Measurements from ENCODE around the gene JHY. TPM values are rescaled to one million over a fixed set of nuclear protein-coding genes. Genes with fewer than 3 reads are reported as not detected.
"Not testable (repeated sequence)": the region's sequence is repeated elsewhere in the genome, so short reads cannot be mapped to it uniquely, and the experiment has no call there.

Gene JHY
- 3.0 TPM for total RNA-seq

GRCh38 chr11:122882189-122882856 lies at the start of gene JHY:
Gene JHY, plus strand, starts transcription at chr11:122882759. Its CDS starts 3,091 bp downstream, at chr11:122885850.
- peak in 1 of 3 donors; percentile 58 for DNase-seq (ENCODE audit: low read depth in 2 of 3, low spot score in 2 of 3)

DNA sequence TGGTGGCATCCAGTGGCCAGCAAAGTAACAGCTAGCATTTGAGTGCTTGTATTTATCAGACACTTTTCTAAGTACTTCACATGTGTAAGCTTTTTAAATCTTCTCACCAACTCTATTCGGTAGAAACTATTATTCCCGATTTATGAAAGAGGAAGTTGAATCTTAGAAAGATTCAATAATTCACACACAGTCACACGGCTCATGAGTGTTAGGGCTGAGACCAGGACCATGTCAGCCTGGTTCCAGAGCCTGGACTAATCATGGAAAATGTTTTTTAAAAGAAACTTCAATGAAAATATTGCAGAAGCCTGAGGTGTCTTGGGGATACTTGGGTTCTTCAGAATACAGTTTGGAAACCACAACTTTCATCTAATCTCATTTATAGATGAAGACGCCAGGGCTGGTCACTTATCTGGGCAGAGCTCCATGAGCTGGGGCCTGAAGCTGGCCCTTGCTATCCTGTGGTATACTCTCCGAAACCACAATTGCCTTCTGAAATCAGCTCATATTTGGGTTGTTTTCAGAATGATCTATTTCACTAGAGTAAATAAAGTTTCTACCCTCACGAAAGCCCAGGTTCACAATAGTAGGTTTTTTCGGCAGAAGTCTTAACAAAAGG lies 48.6 kb upstream of the JHY start:
- peak in 1 of 3 donors; percentile 34 for DNase-seq (ENCODE audit: low read depth in 2 of 3, low spot score in 2 of 3)

DNA sequence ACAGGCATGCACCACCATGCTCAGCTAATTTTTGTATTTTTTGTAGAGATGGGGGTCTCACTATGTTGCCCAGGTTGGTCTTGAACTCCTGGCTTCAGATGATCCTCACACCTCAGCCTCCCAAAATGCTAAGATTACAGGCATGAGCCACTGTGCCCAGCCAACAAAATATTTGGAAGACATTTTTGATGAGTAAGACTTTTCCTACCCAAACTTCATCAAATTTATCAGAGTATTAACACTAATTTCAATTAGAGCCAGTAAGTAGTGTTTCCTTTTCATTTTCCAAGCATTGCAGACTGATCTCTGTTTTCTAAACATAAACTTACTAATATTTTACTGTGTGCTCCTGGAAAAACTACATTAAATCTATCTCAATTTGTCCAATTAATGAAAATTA lies 45.6 kb upstream of the JHY start:
- no peak for DNase-seq (ENCODE audit: low read depth in 2 of 3, low spot score in 2 of 3)

GRCh38 chr11:122837528-122838346 lies 44.8 kb upstream of the JHY start:
- no peak for DNase-seq (ENCODE audit: low read depth in 2 of 3, low spot score in 2 of 3)

- peak in 1 of 3 donors; percentile 47 for DNase-seq (ENCODE audit: low read depth in 2 of 3, low spot score in 2 of 3)
Observed at GRCh38 chr11:122843281-122844141, 39.0 kb upstream of the JHY start.

GRCh38 chr11:122847466-122847865 lies 35.1 kb upstream of the JHY start:
- DNase-seq (ENCODE audit: low read depth in 2 of 3, low spot score in 2 of 3): no peak

DNA sequence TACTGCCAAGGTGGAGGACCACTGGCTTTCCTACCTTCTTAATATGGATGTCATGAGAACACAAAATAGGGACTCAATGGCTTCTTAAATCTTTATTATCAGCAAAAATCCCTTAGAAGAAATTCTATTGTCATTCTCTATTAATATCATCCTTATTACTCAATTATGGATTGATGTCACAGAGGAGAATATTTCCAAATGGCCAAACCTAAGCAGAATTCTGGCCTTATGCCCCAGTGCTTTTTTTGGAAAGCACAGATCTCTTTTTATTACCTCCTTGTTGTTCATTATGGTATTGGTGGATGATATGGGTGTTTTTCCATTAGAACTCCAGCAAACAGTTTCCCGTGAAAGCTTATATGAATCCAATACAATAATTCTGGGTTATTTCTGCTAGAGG lies 34.4 kb upstream of the JHY start:
- DNase-seq (ENCODE audit: low read depth in 2 of 3, low spot score in 2 of 3): no peak

DNA sequence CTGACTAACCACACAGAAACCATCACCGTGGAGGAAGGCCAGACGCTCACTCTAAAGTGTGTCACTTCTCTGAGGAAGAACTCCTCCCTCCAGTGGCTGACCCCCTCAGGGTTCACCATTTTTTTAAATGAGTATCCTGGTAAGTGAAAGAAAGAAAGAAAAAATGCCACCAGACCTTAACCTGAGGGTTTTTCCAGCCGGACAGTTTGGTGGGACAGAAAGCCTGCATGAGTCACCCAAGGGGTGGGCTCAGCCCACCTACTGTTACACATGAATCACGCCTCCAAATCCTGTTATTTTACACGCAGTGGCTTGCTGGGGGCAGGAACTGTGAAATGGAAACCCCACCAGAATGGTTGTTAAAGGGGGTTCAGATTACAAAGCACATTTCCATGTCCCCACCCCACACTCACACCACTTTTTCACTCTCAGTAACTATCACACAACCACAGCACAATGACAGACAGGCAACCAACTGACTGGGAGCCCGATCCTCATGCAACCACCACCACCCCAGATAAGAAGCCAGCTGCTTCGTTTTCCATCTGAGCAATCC lies 32.4 kb upstream of the JHY start:
- peak in 2 of 3 donors; percentile 20 to 46 for DNase-seq (ENCODE audit: low read depth in 2 of 3, low spot score in 2 of 3)

GRCh38 chr11:122851366-122851966 lies 31.1 kb upstream of the JHY start:
- no peak for DNase-seq (ENCODE audit: low read depth in 2 of 3, low spot score in 2 of 3)

- no peak for DNase-seq (ENCODE audit: low read depth in 2 of 3, low spot score in 2 of 3)
Observed at GRCh38 chr11:122852074-122852795, 30.3 kb upstream of the JHY start.

DNA sequence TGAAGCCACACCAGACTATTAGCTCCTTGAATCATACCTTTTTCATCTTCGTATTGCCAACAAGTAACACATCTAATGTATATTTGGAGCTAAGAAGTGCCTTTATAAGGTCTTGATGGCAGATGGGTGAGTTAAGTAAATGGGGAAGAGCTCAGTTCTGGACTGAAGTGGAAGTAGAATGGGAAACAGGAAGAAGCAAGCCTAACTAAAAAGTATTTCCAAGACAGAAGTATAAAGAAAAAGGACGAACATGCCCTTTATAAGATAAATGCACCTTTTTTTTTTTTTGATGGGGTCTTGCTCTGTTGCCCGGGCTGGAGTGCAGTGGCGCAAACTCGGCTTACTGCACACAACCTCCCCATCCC lies 29.8 kb upstream of the JHY start:
- DNase-seq (ENCODE audit: low read depth in 2 of 3, low spot score in 2 of 3): no peak

- DNase-seq (ENCODE audit: low read depth in 2 of 3, low spot score in 2 of 3): no peak
Observed at GRCh38 chr11:122853261-122853660, 29.3 kb upstream of the JHY start.

DNA sequence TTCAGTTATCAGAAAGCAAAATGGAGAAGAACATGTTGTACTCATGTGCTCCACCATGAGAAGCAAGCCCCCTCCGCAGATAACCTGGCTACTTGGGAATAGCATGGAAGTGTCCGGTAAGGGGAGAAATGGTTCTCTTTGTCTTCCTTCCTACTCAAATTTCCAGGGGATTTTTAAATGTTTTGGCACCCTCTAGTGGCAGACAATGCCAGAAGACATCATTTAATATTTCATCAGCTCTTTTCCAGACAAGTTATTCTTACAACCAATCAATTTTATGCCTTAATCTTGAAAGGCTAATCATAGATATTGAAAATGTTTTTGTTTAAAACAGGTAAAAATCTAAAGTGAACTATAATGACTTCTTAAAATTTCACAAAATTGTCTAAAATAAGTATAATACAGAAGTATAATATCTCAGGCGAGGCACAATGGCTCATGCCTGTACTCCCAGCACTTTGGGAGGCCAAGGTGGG lies 28.6 kb upstream of the JHY start:
- DNase-seq (ENCODE audit: low read depth in 2 of 3, low spot score in 2 of 3): peak; percentile 34 to 77 (median 68)

DNA sequence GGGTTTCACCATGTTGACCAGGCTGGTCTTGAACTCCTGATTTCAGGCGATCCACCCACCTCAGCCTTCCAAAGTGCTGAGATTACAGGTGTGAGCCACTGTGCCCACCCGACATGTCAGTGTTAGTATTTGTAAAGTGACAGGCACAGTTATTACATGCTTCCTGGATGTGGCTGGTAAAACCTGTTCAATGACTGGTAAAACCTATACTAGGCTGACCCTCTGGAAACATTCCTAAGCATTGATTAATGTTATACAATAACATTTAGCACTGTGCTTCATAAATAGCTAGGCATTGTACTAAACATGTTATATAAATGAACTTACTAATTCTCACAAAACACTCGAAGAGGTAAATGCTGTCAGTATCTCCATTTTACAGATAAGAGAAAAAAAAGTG lies 20.9 kb upstream of the JHY start:
- no peak for DNase-seq (ENCODE audit: low read depth in 2 of 3, low spot score in 2 of 3)

- no peak for DNase-seq (ENCODE audit: low read depth in 2 of 3, low spot score in 2 of 3)
Observed at GRCh38 chr11:122862091-122862490, 20.5 kb upstream of the JHY start.

DNA sequence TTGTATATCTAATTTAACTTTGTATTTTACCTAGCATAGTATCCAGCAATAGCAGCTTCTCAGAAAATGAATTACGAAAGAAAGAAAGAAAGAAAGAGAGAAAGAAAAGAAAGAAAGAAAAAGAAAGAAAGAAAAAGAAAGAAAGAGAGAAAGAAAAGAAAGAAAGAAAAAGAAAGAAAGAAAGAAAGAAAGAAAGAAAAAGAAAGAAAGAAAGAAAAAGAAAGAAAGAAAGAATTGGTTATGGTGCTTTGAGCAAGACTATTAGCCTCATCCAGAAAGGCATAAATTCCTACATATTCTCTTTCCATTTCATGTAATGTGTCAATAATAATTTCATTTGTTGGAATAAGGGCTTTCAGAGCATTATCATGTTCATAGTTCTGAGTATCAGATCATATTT lies 19.4 kb upstream of the JHY start:
- DNase-seq (ENCODE audit: low read depth in 2 of 3, low spot score in 2 of 3): not testable (repeated sequence)

DNA sequence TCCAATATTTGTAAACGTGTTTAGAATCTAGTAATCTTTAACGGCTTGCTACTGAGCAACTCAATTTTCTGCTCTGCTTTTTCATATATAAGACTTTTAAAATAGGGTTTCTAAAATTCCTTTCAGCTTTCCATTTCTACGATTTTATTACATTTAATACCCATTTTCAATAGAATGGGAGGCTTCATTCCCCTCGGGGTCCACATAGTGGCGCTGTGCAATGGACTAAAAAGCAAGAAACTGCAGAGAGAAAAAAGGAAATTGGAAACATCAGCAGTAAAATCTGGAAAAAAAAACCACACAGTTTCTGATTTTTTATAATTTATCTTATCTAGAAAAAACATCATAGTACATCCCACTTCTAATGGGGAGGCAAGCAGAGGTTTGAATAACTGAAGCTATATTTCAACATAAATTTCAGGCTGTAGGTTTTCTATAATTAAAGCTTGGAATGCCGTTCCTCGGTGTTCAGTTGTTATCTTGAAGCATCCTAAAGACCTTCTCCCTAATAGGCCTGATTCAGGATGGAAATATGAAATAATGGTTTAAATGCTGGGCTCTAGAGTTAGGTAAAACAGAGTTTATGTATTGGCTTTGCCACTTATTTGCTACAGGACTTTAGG lies 18.7 kb upstream of the JHY start:
- DNase-seq (ENCODE audit: low read depth in 2 of 3, low spot score in 2 of 3): peak in 1 of 3 donors; percentile 71

DNA sequence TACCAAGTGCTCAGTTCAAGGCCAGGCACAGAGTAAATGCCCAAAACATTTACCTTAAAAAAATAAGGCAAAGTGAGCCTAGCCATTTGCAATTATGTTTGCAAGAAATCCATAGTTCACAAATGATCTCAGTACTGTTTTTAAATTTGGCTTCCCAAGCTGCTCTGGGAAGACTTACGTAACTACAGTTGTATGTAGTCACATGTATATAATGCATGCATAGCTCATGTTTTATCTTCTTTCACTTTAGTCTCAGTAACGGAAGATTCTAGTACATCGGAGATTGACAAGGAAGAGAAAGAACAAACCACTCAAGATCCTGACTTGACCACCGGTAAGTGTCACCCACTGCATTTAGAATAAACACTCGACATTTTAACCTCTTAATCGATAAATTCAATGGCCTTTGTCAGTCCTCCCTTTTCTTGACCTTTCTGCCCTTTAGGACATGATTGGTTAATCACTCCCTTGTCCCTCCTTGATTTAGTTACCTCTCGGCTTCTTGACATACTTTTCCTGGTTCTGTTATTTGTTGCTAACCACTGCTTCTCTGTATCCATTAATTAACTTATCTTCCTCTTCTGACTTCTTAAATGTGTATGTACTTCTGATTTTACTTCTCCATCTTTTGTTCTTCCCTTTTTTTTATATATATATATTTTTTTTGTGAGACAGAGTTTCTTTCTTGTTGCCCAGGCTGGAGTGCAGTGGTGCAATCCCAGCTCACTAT lies 18.0 kb upstream of the JHY start:
- peak in 1 of 3 donors; percentile 19 for DNase-seq (ENCODE audit: low read depth in 2 of 3, low spot score in 2 of 3)

Data from hematopoietic multipotent progenitor cell (in vitro differentiated cells).